Measurements from ENCODE around the gene ERC2. TPM values are rescaled to one million over a fixed set of nuclear protein-coding genes. Genes with fewer than 3 reads are reported as not detected.

Gene ERC2
- total and polyA plus RNA-seq, 11 donors = 0.16 to 3.8 (median 1.6) TPM

GRCh38 chr3:55486857-55487380, 981.3 kb downstream of the ERC2 start, which contains the start of gene WNT5A:
TSS of gene WNT5A (minus strand) at chr3:55487306. CDS start at chr3:55486985, 321 bp downstream.
- Histone ChIP-seq H3K9me3 (no peaks in the 10 kb centered on the region), H3K4me1 (peaks cover 0 to 57% (median 11%) of the 10 kb centered on the region in 12 donors), H3K4me3 (peak within 1 kb of the TSS; percentile 45 to 92 (median 66)), H3K36me3 (no peaks in the 10 kb centered on the region), H3K27me3 (peaks cover 3 to 77% (median 9%) of the 10 kb centered on the region in 9 donors), H3K27ac (peak within 1 kb of the TSS in 10 of 12 donors; percentile 49 to 73 (median 62))
- intact Hi-C loops (cut with DNase I) = loop anchor here (2.0 to 10.0 kb wide), 11 partner anchors 85 to 768 kb away; no protein-coding TSS in a partner anchor
- 1% methylated on average over 39 to 52 of the region's 52 CpGs for WGBS, 4 donors
- TF ChIP-seq CTCF (IDR thresholded peaks at IDR 0.05) (no peak), POLR2A (IDR thresholded peaks at IDR 0.05) (no peak)
- DNase-seq (peak in 3 of 5 donors; percentile 23 to 42 (median 41)), ATAC-seq (peak in 3 of 4 donors; percentile 18 to 34 (median 33))

- WGBS, 4 donors = 1 to 2% (median 2%) methylated on average over 39 to 49 of the region's 49 CpGs
- Histone ChIP-seq H3K27me3 (peaks cover 4 to 83% (median 10%) of the 10 kb centered on the region in 9 donors), H3K27ac (peak overlapping the region in 10 of 12 donors; percentile 49 to 73 (median 61)), H3K36me3 (no peaks in the 10 kb centered on the region), H3K4me1 (peaks cover 0 to 64% (median 11%) of the 10 kb centered on the region in 12 donors), H3K4me3 (peak overlapping the region; percentile 45 to 92 (median 66)), H3K9me3 (no peaks in the 10 kb centered on the region)
- DNase-seq (peak; percentile 54 to 82 (median 69)), ATAC-seq (peak; percentile 31 to 73 (median 52))
- intact Hi-C loops (cut with DNase I) = loop anchor here (2.0 to 10.0 kb wide), 11 partner anchors 86 to 769 kb away; no protein-coding TSS in a partner anchor
- TF ChIP-seq CTCF (IDR thresholded peaks at IDR 0.05) = no peak
- TF ChIP-seq POLR2A (IDR thresholded peaks at IDR 0.05) = no peak
Observed at GRCh38 chr3:55486101-55486856, 982.0 kb downstream of the ERC2 start.

- ATAC-seq (peak; percentile 64 to 83 (median 83)), DNase-seq (peak; percentile 69 to 87 (median 75))
- peaks cover 4 to 90% (median 12%) of the 10 kb centered on the region in 9 donors for H3K27me3 ChIP-seq
- 7 to 11% (median 8%) methylated on average over 52 to 57 of the region's 57 CpGs for WGBS, 4 donors
- intact Hi-C loops (cut with DNase I) = loop anchor here (2.0 to 10.0 kb wide), 13 partner anchors 87 to 770 kb away; no protein-coding TSS in a partner anchor
- no peaks in the 10 kb centered on the region for H3K9me3 ChIP-seq
- TF ChIP-seq CTCF (IDR thresholded peaks at IDR 0.05) (peak; percentile 51 to 86 (median 72)), POLR2A (IDR thresholded peaks at IDR 0.05) (no peak)
- H3K4me1 ChIP-seq = peaks cover 0 to 71% (median 13%) of the 10 kb centered on the region in 12 donors
- H3K4me3 ChIP-seq = peak overlapping the region; percentile 37 to 92 (median 66)
- peak overlapping the region in 10 of 12 donors; percentile 2 to 73 (median 61) for H3K27ac ChIP-seq
- no peaks in the 10 kb centered on the region for H3K36me3 ChIP-seq
Observed at GRCh38 chr3:55484801-55485791, 983.2 kb downstream of the ERC2 start.

All from heart left ventricle (tissue), 16 donors.